ENCODE data around the gene ZNF778.

The ZNF778 gene

DNA sequence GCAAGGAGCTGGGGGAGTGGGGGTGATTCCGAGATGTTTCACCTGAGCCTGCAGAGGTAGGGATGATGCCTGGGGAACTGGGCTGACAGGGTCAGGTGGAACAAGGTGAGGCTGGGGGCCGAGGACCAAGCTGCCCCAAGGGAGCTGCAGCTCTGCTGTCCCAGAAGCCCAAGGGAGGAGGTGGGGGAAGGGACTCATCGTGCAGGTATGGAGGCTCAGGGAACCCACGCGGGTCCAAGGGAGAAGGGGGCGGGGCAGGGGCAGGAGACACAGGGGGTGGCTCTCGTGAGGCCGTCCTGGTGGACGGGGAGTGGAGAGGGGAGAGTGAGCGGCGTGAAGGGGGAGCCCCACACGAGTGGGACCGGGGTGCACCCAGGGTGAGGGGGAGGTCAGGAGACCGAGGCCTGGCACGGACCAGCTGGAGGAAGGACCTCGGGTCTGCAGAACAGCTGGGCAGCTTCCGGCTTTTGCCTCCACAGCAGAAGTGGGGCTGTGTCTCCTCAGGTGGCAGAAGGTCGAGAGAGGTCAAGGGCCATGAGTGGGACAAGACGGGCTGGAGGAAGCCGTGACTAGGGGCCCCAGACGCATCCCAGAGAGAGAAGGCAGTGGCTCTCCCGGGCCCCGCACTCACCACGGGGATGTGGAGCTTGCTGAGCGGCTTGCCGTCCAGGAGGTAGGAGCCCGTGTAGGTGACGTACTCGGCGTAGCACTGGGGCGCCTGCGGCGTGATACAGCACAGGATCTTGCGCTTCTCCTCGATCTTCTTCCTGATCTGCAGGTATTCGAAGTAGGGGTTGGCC, 61.1 kb downstream of the ZNF778 start:
- no peak for DNase-seq

DNA sequence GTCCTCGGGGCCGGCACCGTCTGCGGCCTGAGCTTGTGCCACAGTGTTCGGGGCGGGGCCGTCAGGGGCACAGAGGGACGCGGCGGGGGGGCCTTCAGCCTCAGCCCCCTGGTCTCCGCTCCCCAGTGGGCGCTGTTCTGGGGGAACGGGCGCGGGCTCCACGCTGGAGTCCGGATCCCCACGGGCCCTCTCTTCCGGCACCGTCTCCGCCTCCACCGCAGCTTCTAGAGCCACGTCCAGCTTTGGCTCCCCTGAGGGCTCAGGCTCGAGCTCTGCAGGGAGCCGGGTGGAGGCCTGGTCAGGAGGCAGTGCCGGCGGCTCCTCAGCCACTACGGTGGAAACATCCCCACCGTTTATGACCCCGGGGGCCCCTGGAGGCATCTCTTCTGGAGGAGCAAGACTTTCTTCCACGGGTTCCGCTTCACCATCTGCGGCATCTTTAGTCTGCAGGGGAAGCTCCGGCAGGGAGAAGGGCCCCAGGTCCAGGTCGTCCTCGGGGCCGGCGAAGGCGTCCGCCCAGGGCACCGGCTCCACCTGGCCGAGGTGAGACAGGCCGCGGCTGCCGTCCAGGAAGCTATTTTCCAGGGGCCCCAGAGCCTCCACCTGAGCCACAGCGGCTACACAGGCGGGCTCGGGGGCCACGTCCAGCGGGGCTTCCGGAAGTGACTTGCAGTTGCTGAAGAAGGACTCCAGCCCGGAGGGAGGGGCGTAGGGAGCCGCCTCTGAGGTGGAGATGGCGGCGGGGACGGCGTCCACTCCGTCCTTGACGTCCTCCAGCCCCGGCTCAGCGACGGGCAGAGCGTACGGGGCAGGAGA, 62.4 kb downstream of the ZNF778 start:
- no peak for DNase-seq

- DNase-seq = no peak
Measured at GRCh38 chr16:89280546-89281188, 63.2 kb downstream of the ZNF778 start.

DNA sequence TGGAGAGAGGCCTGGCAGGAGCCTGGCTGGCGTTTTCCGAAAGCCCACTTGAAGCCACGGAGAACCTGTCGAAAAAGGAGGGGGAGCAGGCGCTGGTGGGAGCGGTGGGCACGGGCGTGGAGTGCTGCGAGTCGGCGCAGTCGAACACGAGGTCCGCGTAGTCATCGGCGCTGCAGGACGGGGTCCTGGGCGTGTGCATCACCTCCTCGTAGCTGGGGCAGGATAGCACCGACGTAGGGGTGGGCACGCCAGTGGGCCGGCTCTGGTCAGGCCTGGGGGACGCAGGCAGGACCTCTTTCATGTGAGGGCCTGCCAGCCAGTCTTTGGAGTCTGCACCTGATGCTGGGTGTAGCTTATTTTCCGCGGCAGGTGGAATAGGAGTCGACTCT, 63.7 kb downstream of the ZNF778 start:
- DNase-seq = no peak

DNA sequence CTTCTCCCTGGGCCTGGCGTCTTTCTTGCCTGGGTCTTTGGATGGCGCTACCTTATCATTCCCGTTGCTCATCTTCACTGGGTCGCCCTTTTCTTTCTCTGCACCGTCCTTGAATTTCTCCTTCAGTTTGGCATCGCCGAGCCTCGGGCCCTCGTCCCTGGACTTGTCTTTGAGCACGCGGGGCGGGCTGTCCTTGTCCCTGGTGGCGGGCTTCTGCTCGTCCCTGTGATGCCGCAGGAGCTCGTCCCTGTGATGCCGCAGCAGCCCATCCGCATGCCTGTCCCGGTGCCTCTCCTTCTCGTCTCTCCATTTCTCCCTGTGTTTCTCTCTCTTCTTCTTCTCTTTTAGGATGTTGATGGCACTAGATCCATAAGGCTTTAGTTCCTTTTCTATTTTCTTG, 64.3 kb downstream of the ZNF778 start:
- no peak for DNase-seq

DNA sequence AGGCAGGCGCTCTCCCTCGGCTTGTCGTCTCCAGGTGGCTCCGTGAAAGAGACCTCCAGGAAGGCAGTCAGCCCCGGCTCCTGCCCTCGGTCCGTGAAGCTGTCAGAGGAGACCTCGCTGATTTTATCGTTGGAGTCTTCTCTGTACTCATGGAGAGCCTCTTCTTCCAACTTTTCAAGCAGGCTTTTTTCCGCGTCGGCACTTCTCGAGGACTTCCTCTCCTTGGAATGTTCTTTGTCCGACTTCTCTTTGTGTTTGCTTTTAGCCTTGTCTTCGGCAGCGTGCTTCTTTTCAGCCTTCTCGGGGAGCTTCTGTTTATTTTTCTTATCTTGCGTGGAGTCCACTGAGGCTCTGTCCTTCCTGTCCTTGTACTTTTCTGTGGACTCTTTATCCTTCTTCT, 65.0 kb downstream of the ZNF778 start:
- DNase-seq = no peak

- no peak for DNase-seq
Measured at GRCh38 chr16:89283449-89283848, 65.9 kb downstream of the ZNF778 start.

DNA sequence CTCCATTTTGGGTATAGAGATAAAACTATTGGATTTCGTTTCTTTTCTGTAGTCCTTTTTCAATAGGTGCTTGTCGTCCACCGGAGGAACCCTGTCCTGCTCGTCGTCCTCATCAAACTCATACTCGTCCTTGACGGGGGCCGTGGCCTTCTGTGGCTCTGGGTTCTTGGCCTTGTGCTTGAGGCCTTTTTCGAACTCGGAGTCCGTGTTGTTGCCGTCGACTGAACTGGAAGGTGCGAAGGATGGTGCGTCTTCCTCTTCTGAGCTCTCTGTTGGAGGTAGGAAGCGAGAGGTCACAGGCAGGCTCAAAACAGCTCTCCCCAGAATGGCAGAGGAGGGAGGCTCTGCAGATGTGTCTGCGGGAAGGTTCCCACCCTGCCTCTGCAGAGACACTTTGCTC, 67.9 kb downstream of the ZNF778 start:
- no peak for DNase-seq

DNA sequence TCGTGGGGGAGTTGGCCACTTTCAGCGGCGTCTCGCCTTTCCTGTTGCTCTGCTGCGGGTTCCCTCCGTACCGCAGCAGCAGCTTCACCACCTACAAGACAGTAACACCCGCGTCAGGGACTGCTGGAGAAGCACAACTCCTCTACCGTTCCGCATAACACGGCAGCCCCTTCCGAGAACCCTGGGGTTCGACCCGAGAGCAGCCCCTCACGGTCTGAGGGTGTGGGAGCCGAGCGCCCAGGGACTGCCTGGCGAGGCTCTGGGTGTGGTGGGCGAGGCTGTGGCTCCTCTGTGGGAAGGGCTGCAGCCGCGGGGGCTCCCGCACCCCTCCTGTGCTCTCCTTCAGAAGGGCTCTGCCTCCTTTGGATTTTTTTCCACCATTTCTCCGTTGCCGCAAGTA, 68.6 kb downstream of the ZNF778 start:
- no peak for DNase-seq
